ENCODE measurements around the gene COX6A1. TPM values are rescaled to one million over a fixed set of nuclear protein-coding genes. Genes with fewer than 3 reads are reported as not detected.

COX6A1 gene
- total and polyA plus RNA-seq, 2 of the 13 experiments (the other 11 are each of a cell fraction or from before 2014, with no cell fraction given), result 542 to 673 TPM

GRCh38 chr12:120445911-120446843, 8.3 kb downstream of the COX6A1 start, which contains the start of the genes GATC and TRIAP1 (continued):
- TF ChIP-seq, protein P1, sequence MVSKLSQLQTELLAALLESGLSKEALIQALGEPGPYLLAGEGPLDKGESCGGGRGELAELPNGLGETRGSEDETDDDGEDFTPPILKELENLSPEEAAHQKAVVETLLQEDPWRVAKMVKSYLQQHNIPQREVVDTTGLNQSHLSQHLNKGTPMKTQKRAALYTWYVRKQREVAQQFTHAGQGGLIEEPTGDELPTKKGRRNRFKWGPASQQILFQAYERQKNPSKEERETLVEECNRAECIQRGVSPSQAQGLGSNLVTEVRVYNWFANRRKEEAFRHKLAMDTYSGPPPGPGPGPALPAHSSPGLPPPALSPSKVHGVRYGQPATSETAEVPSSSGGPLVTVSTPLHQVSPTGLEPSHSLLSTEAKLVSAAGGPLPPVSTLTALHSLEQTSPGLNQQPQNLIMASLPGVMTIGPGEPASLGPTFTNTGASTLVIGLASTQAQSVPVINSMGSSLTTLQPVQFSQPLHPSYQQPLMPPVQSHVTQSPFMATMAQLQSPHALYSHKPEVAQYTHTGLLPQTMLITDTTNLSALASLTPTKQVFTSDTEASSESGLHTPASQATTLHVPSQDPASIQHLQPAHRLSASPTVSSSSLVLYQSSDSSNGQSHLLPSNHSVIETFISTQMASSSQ (IDR thresholded peaks at IDR 0.05; ENCODE audit: low read depth), result no peak; the same call in 1 of the 2 replicates
- TF ChIP-seq, protein P1 (CRISPR knock-in tag; IDR thresholded peaks at IDR 0.05; ENCODE audit: borderline replicate concordance), result peak; percentile 84; the same call in 1 of the 2 replicates
- TF ChIP-seq, protein P2, sequence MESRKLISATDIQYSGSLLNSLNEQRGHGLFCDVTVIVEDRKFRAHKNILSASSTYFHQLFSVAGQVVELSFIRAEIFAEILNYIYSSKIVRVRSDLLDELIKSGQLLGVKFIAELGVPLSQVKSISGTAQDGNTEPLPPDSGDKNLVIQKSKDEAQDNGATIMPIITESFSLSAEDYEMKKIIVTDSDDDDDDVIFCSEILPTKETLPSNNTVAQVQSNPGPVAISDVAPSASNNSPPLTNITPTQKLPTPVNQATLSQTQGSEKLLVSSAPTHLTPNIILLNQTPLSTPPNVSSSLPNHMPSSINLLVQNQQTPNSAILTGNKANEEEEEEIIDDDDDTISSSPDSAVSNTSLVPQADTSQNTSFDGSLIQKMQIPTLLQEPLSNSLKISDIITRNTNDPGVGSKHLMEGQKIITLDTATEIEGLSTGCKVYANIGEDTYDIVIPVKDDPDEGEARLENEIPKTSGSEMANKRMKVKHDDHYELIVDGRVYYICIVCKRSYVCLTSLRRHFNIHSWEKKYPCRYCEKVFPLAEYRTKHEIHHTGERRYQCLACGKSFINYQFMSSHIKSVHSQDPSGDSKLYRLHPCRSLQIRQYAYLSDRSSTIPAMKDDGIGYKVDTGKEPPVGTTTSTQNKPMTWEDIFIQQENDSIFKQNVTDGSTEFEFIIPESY (CRISPR knock-in tag; IDR thresholded peaks at IDR 0.05), result peak; percentile 63; the same call in 1 of the 2 replicates
- TF ChIP-seq MIXL1 (CRISPR knock-in tag; IDR thresholded peaks at IDR 0.05) (peak; percentile 75), CEBPB (IDR thresholded peaks at IDR 0.05; ENCODE audit: borderline replicate concordance, low read depth, low read length) (peak; percentile 13; the same call in 1 of the 2 replicates), NFIC (IDR thresholded peaks at IDR 0.05; ENCODE audit: low read length) (no peak), ZNF652 (CRISPR knock-in tag; IDR thresholded peaks at IDR 0.05; ENCODE audit: borderline replicate concordance, low read depth) (peak; percentile 35; the same call in 1 of the 2 replicates), YY1 (IDR thresholded peaks at IDR 0.05; ENCODE audit: insufficient read depth, insufficient replicate concordance, low read depth, low read length) (peak; percentile 92), ATF7 (IDR thresholded peaks at IDR 0.05) (no peak), ATF7 (CRISPR knock-in tag; IDR thresholded peaks at IDR 0.05) (peak; percentile 82), ASH2L (IDR thresholded peaks at IDR 0.05; ENCODE audit: insufficient read length, low read depth, low read length) (peak; percentile 97), ZNF326 (CRISPR knock-in tag; IDR thresholded peaks at IDR 0.05; ENCODE audit: borderline replicate concordance) (0 out of 2 replicates have a peak, but pooled peaks have one; percentile 10), EZH2 (conservative IDR thresholded peaks at IDR 0.05; ENCODE audit: low read depth, low read length) (no peak), ELF4 (CRISPR knock-in tag; IDR thresholded peaks at IDR 0.05; ENCODE audit: borderline replicate concordance) (no peak), ZNF317 (CRISPR knock-in tag; IDR thresholded peaks at IDR 0.05) (peak; percentile 77; the same call in 1 of the 2 replicates), HES4 (CRISPR knock-in tag; IDR thresholded peaks at IDR 0.05; ENCODE audit: borderline replicate concordance) (peak; percentile 74; the same call in 1 of the 2 replicates)
- TF ChIP-seq, protein P3, sequence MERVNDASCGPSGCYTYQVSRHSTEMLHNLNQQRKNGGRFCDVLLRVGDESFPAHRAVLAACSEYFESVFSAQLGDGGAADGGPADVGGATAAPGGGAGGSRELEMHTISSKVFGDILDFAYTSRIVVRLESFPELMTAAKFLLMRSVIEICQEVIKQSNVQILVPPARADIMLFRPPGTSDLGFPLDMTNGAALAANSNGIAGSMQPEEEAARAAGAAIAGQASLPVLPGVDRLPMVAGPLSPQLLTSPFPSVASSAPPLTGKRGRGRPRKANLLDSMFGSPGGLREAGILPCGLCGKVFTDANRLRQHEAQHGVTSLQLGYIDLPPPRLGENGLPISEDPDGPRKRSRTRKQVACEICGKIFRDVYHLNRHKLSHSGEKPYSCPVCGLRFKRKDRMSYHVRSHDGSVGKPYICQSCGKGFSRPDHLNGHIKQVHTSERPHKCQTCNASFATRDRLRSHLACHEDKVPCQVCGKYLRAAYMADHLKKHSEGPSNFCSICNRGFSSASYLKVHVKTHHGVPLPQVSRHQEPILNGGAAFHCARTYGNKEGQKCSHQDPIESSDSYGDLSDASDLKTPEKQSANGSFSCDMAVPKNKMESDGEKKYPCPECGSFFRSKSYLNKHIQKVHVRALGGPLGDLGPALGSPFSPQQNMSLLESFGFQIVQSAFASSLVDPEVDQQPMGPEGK (CRISPR knock-in tag; IDR thresholded peaks at IDR 0.05), result peak; percentile 97

All from HepG2 (cell line).